ENCODE measurements around the gene VGF. TPM values are rescaled to one million over a fixed set of nuclear protein-coding genes. Genes with fewer than 3 reads are reported as not detected.

VGF gene
- total RNA-seq, 1 donor from 2014 or later, result 0.11 TPM

DNA sequence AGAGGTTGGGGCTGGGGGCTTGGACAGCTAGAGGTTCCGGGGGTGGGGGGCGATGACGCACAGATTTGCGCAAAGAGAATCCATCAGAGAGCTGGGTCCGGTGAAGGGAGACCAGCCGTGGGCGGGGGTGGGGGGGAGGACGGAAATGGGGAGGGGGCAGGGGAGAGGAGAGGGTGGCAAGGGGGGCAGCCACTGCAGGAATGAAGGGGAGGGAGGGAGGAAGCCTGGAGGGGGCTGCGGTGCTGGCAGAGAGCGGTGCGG lies 1.2 kb upstream of the VGF start:
- intact Hi-C loops (cut with micrococcal nuclease), result no loop called here

GRCh38 chr7:101165958-101166647 lies 734 bp upstream of the VGF start:
- Mint-ChIP-seq H3K36me3 (ENCODE audit: low read depth) (peaks cover 1% of the 10 kb centered on the region), H3K27me3 (peaks cover 49% of the 10 kb centered on the region), H3K4me3 (peak overlapping the region; percentile 82), H3K27ac (peak overlapping the region; percentile 50), H3K4me1 (peaks cover 54% of the 10 kb centered on the region), H3K9me3 (no peaks in the 10 kb centered on the region)
- intact Hi-C loops (cut with micrococcal nuclease), result loop anchor here (1.0 to 2.0 kb wide), 3 partner anchors 12 to 277 kb away; partner anchors contain the start of genes AP1S1, UFSP1 and ZNHIT1
- TF ChIP-seq, protein P1, sequence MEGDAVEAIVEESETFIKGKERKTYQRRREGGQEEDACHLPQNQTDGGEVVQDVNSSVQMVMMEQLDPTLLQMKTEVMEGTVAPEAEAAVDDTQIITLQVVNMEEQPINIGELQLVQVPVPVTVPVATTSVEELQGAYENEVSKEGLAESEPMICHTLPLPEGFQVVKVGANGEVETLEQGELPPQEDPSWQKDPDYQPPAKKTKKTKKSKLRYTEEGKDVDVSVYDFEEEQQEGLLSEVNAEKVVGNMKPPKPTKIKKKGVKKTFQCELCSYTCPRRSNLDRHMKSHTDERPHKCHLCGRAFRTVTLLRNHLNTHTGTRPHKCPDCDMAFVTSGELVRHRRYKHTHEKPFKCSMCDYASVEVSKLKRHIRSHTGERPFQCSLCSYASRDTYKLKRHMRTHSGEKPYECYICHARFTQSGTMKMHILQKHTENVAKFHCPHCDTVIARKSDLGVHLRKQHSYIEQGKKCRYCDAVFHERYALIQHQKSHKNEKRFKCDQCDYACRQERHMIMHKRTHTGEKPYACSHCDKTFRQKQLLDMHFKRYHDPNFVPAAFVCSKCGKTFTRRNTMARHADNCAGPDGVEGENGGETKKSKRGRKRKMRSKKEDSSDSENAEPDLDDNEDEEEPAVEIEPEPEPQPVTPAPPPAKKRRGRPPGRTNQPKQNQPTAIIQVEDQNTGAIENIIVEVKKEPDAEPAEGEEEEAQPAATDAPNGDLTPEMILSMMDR (IDR thresholded peaks at IDR 0.05), result no peak
- DNase-seq (no peak), ATAC-seq (ENCODE audit: low read depth) (no peak)
- ChIA-PET POLR2A (interaction anchor here (0.5 to 2.3 kb wide), 6 partner anchors 9 to 78 kb away, joined by 3 to 8 read pairs (median 4); partner anchors contain the start of genes FIS1, PLOD3 and ZNHIT1), CTCF (interaction anchor here (1.1 to 1.5 kb wide), 2 partner anchors 22 kb away, joined by 3 to 11 read pairs; no protein-coding TSS in a partner anchor)

More for the DNA sequence above, 1.2 kb upstream of the VGF start:
- TF ChIP-seq, protein P1 (IDR thresholded peaks at IDR 0.05), result no peak
- peaks cover 58% of the 10 kb centered on the region for H3K4me1 Mint-ChIP-seq
- no peak overlapping the region for H3K4me3 Mint-ChIP-seq
- ChIA-PET POLR2A (interaction anchor here (0.7 to 1.2 kb wide), 2 partner anchors 77 to 79 kb away, joined by 3 read pairs; no protein-coding TSS in a partner anchor), CTCF (interaction anchor here (1.1 kb wide), 1 partner anchor 22 kb away, joined by 3 read pairs; no protein-coding TSS in a partner anchor)
- peaks cover 1% of the 10 kb centered on the region for H3K36me3 Mint-ChIP-seq (ENCODE audit: low read depth)
- H3K9me3 Mint-ChIP-seq, result no peaks in the 10 kb centered on the region
- H3K27me3 Mint-ChIP-seq, result peaks cover 54% of the 10 kb centered on the region
- DNase-seq (no peak), ATAC-seq (ENCODE audit: low read depth) (no peak)
- H3K27ac Mint-ChIP-seq, result no peak overlapping the region

GRCh38 chr7:101164071-101164840 lies 1.1 kb downstream of the VGF start:
- Mint-ChIP-seq H3K27ac (peak overlapping the region; percentile 53), H3K4me3 (peak overlapping the region; percentile 15), H3K9me3 (no peaks in the 10 kb centered on the region), H3K36me3 (ENCODE audit: low read depth) (peaks cover 8% of the 10 kb centered on the region), H3K27me3 (peaks cover 33% of the 10 kb centered on the region), H3K4me1 (peaks cover 37% of the 10 kb centered on the region)
- DNase-seq (peak; percentile 37), ATAC-seq (ENCODE audit: low read depth) (no peak)
- ChIA-PET CTCF (no interaction called here), POLR2A (interaction anchor here (0.9 to 2.3 kb wide), 3 partner anchors 10 to 53 kb away, joined by 4 to 8 read pairs (median 5); partner anchors contain the start of genes PLOD3 and ZNHIT1)
- TF ChIP-seq, protein P1 (IDR thresholded peaks at IDR 0.05), result no peak
- intact Hi-C loops (cut with micrococcal nuclease), result loop anchor here (2.0 kb wide), 1 partner anchor 275 kb away; the partner anchor contains the start of gene UFSP1

DNA sequence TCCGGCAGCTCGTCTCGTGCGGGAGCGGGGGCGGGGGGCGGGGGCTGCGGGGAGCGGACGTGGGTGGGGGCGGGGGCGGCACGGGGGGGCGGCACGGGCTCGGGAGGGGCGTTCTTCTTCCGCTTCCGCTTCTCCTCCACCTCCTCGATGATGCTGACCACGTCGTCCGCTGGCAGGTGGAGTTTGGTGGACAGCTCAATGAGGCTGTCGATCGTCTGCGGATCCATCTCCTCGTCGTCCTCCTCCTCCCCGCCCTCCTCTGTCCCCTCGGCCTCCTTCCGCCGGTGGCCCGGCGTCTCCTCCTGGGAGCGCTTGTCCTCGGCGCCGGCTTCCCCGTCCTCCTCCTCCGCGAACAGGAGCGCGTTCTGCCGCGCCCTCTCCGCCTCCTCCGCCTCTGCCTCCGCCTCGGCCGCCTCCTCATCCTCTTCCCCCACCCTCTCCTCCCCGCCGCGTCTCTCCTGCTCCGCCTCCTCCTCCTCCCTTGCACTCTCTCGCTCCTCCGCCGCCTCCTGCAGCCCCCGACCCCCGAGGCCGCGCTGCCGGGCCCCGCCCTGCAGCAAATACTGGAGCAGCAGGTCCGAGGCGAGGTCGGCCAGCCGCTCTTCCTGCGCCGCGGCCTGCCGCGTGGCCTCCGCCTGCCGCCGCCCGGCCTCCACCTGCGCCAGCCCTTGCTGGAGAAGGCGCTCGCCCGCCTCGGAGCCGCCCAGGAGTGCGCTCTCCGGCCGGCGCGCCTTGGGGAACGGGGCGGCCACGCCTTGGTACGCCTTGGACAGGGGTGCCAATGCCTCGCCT lies 1.9 kb downstream of the VGF start:
- DNase-seq (peak; percentile 25), ATAC-seq (ENCODE audit: low read depth) (peak; percentile 6)
- TF ChIP-seq, protein P1 (IDR thresholded peaks at IDR 0.05), result no peak
- ChIA-PET CTCF (no interaction called here), POLR2A (interaction anchor here (0.9 to 1.2 kb wide), 3 partner anchors 8 to 119 kb away, joined by 3 to 4 read pairs (median 3); no protein-coding TSS in a partner anchor)
- Mint-ChIP-seq H3K4me3 (peak overlapping the region; percentile 82), H3K9me3 (no peaks in the 10 kb centered on the region), H3K27me3 (peaks cover 28% of the 10 kb centered on the region), H3K4me1 (peaks cover 33% of the 10 kb centered on the region), H3K36me3 (ENCODE audit: low read depth) (peaks cover 8% of the 10 kb centered on the region), H3K27ac (no peak overlapping the region)
- intact Hi-C loops (cut with micrococcal nuclease), result loop anchor here (2.0 kb wide), 1 partner anchor 275 kb away; the partner anchor contains the start of gene UFSP1
